ENCODE results near the gene LRCH1. TPM values are rescaled to one million over a fixed set of nuclear protein-coding genes. Genes with fewer than 3 reads are reported as not detected.

LRCH1 gene
- total and polyA plus RNA-seq, 10 of the 15 experiments (the other 5 are each of a cell fraction or from before 2014, with no cell fraction given): 5.3 to 48.9 (median 14.4) TPM

DNA sequence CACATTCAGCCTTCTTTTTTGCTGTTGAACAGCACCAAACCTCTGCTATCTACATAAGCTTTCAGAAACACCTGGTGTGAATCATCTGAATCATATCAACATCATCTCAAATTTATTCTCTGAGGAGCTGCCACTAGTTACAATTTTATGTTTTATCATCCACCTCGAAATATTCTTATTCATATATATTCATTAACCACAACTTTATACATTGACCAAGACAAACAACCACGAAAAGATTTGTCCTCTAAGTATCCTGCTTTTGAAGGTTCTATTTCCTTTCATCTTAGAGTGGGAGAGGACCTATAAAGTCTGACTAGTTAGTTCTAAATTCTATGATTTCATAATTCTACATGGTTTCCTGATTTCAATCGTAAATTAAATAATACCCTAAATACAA is 225.1 kb downstream of the LRCH1 start:
- peaks cover 2 to 28% of the 10 kb centered on the region in 2 experiments for H3K36me3 ChIP-seq (ENCODE audit: control insufficient read depth in 2 of 2, insufficient read depth in 2 of 2, low read length in 1 of 2)
- in situ Hi-C loops (cut with MboI) (no loop called here), intact Hi-C loops (cut with micrococcal nuclease; ENCODE audit: unreplicated experiment) (no loop called here)
- no peaks in the 10 kb centered on the region for H3K79me2 ChIP-seq (ENCODE audit: control insufficient read depth, insufficient read depth, low read length)
- H3K27me3 ChIP-seq (replicated peaks in 1 of 2; ENCODE audit: control insufficient read depth in 2 of 2, insufficient read depth in 2 of 2, low read length in 1 of 2): no peaks in the 10 kb centered on the region
- H3K4me3 ChIP-seq: no peak overlapping the region
- H3K4me1 ChIP-seq (ENCODE audit: control insufficient read depth, insufficient read depth, low read length): no peaks in the 10 kb centered on the region
- DNase-seq (ENCODE audit: low read depth, low spot score) (no peak), FAIRE-seq (no peak), ATAC-seq (no peak)
- H3K4me2 ChIP-seq (ENCODE audit: control insufficient read depth, insufficient read depth): no peak overlapping the region
- ChIA-PET POLR2A (interaction anchor here (0.5 kb wide), 1 partner anchor 284 kb away, joined by 3 read pairs; no protein-coding TSS in a partner anchor), SMC1A (ENCODE audit: uncharacterized antibody, unreplicated experiment) (interaction anchor here (0.7 kb wide), 1 partner anchor 707 kb away, joined by 3 read pairs; no protein-coding TSS in a partner anchor), RAD21 (ENCODE audit: unreplicated experiment) (no interaction called here), CTCF (interaction anchor here (2.8 kb wide), 1 partner anchor 13 kb away, joined by 22 read pairs; no protein-coding TSS in a partner anchor)
- no peak overlapping the region for H3K9ac ChIP-seq (ENCODE audit: control insufficient read depth, insufficient read depth, low read length)
- BruUV-seq (replicated peaks): no TSS peak
- H2AFZ ChIP-seq (ENCODE audit: control insufficient read depth, low read depth, low read length): no peak overlapping the region
- H3K9me3 ChIP-seq (replicated peaks; ENCODE audit: control insufficient read depth, insufficient read depth, low read length): no peaks in the 10 kb centered on the region
- H3K27ac ChIP-seq (ENCODE audit: control insufficient read depth, insufficient read depth): no peak overlapping the region
- no peaks in the 10 kb centered on the region for H4K20me1 ChIP-seq (ENCODE audit: control insufficient read depth, insufficient read depth)
- TF ChIP-seq EP300 (IDR thresholded peaks at IDR 0.05; ENCODE audit: borderline replicate concordance in 1 of 2, control insufficient read depth in 1 of 2, low read depth in 2 of 2, low read length in 2 of 2) (no peak), ZNF384 (IDR thresholded peaks at IDR 0.05; ENCODE audit: borderline replicate concordance, low read depth, low read length) (no peak), IKZF2 (IDR thresholded peaks at IDR 0.05) (no peak), TCF12 (IDR thresholded peaks at IDR 0.05; ENCODE audit: low read depth, low read length) (no peak), MTA2 (IDR thresholded peaks at IDR 0.05; ENCODE audit: low read depth) (no peak), TAF1 (IDR thresholded peaks at IDR 0.05; ENCODE audit: borderline replicate concordance, low read depth, low read length) (no peak)
- 97% methylated on average over 3 of the region's 3 CpGs for whole genome bisulfite sequencing (ENCODE audit: insufficient coverage, insufficient replicate concordance, low lambda C conversion rate, missing lambda C conversion rate)

DNA sequence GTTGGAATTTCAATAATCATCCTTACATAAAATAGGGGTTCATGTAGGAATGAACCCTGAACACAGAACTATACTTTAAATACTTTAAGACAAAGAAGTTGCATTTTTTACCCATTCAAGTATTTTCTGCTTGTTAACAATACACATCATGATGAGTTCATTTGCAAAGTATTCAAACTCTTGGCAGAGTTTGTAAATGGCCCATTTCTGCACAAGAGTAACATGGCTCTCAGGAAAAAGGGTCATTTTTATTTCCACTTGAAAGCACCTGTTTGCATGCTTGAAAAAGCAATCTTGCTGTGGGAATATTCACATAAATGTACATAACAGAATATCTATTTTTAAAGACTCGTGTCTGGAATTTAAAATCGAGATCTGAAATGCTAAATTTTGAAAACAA is 225.9 kb downstream of the LRCH1 start:
- intact Hi-C loops (cut with micrococcal nuclease; ENCODE audit: unreplicated experiment) (no loop called here), in situ Hi-C loops (cut with MboI) (no loop called here)
- H3K4me1 ChIP-seq (ENCODE audit: control insufficient read depth, insufficient read depth, low read length): no peaks in the 10 kb centered on the region
- DNase-seq (ENCODE audit: low read depth, low spot score): no peak
- H3K27me3 ChIP-seq (replicated peaks in 1 of 2; ENCODE audit: control insufficient read depth in 2 of 2, insufficient read depth in 2 of 2, low read length in 1 of 2): no peaks in the 10 kb centered on the region
- ATAC-seq: no peak
- ChIA-PET POLR2A (no interaction called here), SMC1A (ENCODE audit: uncharacterized antibody, unreplicated experiment) (no interaction called here), CTCF (interaction anchor here (0.6 kb wide), 1 partner anchor 102 kb away, joined by 3 read pairs; no protein-coding TSS in a partner anchor), RAD21 (ENCODE audit: unreplicated experiment) (no interaction called here)
- H3K9ac ChIP-seq (ENCODE audit: control insufficient read depth, insufficient read depth, low read length): no peak overlapping the region
- WGBS (ENCODE audit: insufficient coverage, insufficient replicate concordance, low lambda C conversion rate, missing lambda C conversion rate): 100% methylated on average over 2 of the region's 2 CpGs
- H3K27ac ChIP-seq (ENCODE audit: control insufficient read depth, insufficient read depth): no peak overlapping the region
- H3K4me3 ChIP-seq: no peak overlapping the region
- BruUV-seq (replicated peaks): no TSS peak
- no peak overlapping the region for H2AFZ ChIP-seq (ENCODE audit: control insufficient read depth, low read depth, low read length)
- no peaks in the 10 kb centered on the region for H4K20me1 ChIP-seq (ENCODE audit: control insufficient read depth, insufficient read depth)
- H3K4me2 ChIP-seq (ENCODE audit: control insufficient read depth, insufficient read depth): no peak overlapping the region
- no peaks in the 10 kb centered on the region for H3K79me2 ChIP-seq (ENCODE audit: control insufficient read depth, insufficient read depth, low read length)
- FAIRE-seq: no peak
- no peaks in the 10 kb centered on the region for H3K9me3 ChIP-seq (replicated peaks; ENCODE audit: control insufficient read depth, insufficient read depth, low read length)
- peaks cover 2 to 28% of the 10 kb centered on the region in 2 experiments for H3K36me3 ChIP-seq (ENCODE audit: control insufficient read depth in 2 of 2, insufficient read depth in 2 of 2, low read length in 1 of 2)
- TF ChIP-seq PAX8 (IDR thresholded peaks at IDR 0.05): no peak
- TF ChIP-seq SREBF1 (IDR thresholded peaks at IDR 0.05; ENCODE audit: low read length): no peak
- TF ChIP-seq, protein P1, sequence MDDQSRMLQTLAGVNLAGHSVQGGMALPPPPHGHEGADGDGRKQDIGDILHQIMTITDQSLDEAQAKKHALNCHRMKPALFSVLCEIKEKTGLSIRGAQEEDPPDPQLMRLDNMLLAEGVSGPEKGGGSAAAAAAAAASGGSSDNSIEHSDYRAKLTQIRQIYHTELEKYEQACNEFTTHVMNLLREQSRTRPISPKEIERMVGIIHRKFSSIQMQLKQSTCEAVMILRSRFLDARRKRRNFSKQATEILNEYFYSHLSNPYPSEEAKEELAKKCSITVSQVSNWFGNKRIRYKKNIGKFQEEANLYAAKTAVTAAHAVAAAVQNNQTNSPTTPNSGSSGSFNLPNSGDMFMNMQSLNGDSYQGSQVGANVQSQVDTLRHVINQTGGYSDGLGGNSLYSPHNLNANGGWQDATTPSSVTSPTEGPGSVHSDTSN (IDR thresholded peaks at IDR 0.05; ENCODE audit: insufficient replicate concordance, low read depth, low read length): no peak
- TF ChIP-seq, protein P2, sequence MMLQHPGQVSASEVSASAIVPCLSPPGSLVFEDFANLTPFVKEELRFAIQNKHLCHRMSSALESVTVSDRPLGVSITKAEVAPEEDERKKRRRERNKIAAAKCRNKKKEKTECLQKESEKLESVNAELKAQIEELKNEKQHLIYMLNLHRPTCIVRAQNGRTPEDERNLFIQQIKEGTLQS (IDR thresholded peaks at IDR 0.05; ENCODE audit: borderline replicate concordance, extremely low read depth, low read depth, low read length): no peak
- TF ChIP-seq, protein P3, sequence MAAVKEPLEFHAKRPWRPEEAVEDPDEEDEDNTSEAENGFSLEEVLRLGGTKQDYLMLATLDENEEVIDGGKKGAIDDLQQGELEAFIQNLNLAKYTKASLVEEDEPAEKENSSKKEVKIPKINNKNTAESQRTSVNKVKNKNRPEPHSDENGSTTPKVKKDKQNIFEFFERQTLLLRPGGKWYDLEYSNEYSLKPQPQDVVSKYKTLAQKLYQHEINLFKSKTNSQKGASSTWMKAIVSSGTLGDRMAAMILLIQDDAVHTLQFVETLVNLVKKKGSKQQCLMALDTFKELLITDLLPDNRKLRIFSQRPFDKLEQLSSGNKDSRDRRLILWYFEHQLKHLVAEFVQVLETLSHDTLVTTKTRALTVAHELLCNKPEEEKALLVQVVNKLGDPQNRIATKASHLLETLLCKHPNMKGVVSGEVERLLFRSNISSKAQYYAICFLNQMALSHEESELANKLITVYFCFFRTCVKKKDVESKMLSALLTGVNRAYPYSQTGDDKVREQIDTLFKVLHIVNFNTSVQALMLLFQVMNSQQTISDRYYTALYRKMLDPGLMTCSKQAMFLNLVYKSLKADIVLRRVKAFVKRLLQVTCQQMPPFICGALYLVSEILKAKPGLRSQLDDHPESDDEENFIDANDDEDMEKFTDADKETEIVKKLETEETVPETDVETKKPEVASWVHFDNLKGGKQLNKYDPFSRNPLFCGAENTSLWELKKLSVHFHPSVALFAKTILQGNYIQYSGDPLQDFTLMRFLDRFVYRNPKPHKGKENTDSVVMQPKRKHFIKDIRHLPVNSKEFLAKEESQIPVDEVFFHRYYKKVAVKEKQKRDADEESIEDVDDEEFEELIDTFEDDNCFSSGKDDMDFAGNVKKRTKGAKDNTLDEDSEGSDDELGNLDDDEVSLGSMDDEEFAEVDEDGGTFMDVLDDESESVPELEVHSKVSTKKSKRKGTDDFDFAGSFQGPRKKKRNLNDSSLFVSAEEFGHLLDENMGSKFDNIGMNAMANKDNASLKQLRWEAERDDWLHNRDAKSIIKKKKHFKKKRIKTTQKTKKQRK (IDR thresholded peaks at IDR 0.05; ENCODE audit: low read depth, low read length): no peak
- TF ChIP-seq RUNX3 (IDR thresholded peaks at IDR 0.05; ENCODE audit: low read length): no peak

Measured in GM12878 (cell line).